T-helper 22 cell (primary cell): ENCODE measurements around the gene AWAT1.
"Not testable (repeated sequence)": the region's sequence is repeated elsewhere in the genome, so short reads cannot be mapped to it uniquely, and the experiment has no call there.

Experiments
- DNase-seq: peaks from one replicate; pipeline ENCODE4 v3.0.0-alpha.2; 2020; ENCODE audit warnings: low read depth

The AWAT1 gene

DNA sequence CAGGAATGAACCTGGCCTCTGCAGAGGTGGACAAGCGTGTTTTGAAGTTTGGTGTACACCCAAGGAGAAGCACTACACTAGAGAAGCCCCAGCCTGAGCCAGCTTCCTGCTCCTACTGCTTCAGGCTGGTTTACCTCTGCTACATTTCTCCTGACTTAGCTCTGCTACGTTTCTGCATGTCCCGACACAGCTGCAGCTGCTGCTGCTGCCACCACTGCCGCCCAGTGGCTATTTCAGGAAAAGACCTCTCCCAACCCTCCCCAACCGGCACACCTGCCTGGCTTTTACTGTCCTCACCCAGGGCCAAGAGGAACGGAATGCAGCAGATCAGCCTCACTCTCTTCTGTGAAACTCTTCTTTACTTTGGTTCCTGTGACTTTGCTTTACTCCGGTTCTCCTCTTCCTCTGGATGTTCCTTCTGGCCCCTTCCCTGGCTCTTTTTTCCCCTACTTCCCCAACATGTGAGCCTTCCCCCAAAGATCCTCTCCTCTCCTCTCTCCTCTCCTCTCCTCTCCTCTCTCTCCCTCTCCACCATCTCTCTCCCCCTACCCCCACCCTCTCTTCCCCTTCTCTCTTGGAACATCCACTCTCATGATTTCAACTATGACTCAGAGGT is 28.6 kb downstream of the AWAT1 start:
- no peak for DNase-seq

DNA sequence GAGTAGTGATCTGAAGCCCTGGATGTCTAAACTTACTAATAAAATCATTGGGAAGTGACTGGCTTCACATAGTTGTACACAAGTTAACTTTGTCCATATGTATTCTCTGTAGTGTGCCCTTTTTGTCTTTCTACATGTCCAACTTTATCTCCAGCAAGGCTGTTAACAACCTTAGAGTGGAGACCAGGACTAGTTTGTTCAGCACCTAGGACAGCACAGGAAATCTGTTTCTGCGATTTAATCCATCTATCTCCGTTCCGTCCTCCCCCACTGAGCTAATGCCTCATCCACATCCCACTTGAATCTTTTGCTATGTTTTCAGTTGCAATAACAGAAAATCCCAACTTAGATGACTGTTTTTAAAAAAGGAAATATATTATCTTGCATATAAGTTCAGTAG is 30.3 kb downstream of the AWAT1 start:
- DNase-seq, result no peak

DNA sequence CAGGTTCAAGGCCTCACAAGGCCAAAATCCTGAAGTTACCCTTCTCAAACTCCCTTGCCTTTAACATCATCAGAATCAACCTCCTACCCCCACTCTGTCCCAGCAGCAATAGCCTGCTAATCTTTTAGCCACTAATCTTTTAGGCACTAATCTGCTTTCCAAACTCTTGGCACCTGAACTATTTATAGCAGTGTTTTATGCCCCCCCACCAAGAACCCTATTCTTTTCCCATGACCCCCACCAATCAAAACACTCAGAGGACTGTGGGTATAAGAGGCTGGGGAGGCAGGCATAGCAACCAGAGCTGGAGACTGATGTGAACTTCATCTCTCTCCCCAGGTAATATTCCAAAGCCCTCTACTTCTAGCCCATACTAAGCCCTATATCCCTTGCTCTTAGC is 33.6 kb downstream of the AWAT1 start, which contains the start of gene ARR3:
ARR3 (plus strand) TSS at position 301 of the 400 bp plus-strand sequence. CDS start 1,052 bp downstream, outside the sequence.
- no peak for DNase-seq

DNA sequence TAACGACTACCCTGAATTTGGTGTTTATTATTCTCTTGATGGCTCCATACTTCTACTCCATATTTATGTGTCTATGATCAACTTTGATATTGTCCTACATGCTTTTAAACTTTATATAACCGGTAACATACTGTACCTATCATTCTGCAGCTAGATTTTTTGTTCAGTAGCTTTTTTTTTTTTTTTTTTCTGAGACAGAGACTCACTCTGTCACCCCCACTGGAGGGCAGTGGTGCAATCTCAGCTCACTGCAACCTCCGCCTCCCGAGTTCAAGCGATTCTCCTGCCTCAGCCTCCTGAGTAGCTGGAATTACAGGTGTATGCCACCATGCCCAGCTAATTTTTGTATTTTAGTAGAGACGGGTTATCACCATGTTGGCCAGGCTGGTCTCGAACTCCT is 39.6 kb downstream of the AWAT1 start:
- not testable (repeated sequence) for DNase-seq

DNA sequence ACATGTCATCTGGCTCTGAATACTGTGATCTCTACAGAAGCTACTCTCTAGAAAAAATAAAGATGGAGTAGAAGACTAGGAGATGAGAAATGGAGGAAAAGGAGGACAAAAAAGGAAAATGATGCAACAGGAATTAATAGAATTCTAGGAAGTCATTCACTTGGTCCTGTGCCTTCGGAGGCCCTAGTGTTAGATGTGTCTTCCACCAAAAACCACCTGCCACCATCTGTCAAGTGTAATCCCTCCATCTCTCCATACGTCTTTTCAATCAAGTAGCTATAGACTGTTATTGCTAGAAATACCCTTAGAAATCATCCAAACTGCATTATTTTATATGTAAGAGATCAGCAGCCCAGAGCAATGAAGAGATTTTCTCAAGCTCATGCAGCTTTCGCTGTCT is 44.6 kb downstream of the AWAT1 start:
- DNase-seq, result no peak

DNA sequence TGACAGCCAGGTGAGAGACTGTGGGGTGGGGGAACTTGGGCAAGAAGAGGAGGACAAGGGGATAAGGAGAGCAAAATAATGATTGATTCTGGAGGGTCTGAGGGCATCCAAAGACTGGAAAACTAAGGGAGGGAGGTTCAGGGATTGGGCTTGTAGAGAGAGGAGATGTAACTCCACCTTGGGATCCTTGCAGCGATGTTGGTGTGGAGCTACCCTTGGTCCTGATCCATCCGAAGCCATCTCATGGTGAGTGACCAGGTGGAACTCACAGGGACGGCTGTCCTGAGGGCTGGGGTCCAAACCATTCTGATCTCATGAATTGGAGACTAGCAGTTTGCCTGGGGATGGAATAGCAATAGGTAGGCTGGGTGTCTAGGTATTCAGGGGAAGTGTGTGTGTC is 46.1 kb downstream of the AWAT1 start:
- DNase-seq, result no peak

DNA sequence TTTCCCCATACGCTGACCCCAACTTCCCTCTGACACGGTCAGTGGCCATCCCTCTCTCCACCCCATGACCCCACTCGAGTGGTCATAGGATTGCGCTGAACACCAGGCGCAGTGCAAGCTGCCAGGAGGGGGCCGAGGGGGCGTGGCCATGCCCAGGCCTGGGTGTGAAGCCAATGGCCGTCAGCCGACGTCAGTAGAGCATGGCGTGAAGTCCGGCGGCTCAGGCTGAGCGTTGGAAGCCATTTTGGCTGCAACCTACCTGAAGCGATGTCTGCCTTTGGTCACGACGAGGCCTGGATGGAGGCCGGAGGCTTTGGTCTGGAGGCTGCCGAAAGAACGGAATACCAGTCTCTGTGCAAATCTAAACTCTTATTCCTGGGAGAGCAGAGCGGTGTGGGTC is 47.5 kb downstream of the AWAT1 start, which contains the start of gene RAB41:
RAB41 (plus strand) TSS at position 222 of the 400 bp plus-strand sequence; CDS start at position 268, 46 bp downstream.
- DNase-seq, result no peak

DNA sequence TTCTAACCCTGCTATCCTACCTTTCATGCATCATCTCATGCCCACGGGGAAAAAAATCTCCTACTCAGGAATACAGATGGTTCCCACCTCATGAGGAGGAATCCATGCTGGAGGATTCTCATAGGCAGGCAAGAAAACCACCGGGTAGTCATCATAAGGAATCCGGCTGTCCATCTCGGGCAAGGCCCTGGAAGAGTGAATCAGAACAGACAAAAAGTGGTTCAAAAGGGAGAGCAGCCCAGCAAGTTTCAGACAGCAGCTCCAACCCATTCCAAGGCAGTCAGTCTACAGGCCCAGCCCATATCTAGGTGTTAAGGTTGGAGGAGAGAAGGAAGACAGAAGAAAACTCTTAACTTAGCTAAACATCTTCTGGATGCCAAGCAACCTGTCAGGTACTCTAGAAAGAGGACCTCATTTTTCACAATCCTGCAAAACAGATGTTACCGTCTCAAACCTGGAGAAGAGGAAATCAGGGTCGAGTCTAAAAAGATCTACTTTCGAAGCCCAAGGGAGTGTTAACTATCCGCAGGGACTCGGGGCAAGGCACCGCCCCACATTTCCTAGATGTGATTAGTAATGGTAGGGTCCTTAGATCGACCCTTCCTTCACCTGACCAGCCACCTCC is 54.8 kb downstream of the AWAT1 start:
- DNase-seq, result no peak
